Ovary (tissue), 9 donors: ENCODE measurements around the gene DNAJC15. TPM values are rescaled to one million over a fixed set of nuclear protein-coding genes. Genes with fewer than 3 reads are reported as not detected.
A peak's percentile ranks its signal among the peaks of the same experiment; 100 is the strongest.
"Not testable (repeated sequence)": the region's sequence is repeated elsewhere in the genome, so short reads cannot be mapped to it uniquely, and the experiment has no call there.

ENCODE experiments used
- DNase-seq, 5 donors: peaks; one replicate each; pipeline ENCODE4 v3.0.0-alpha.2; 2019 to 2020
- H3K27ac ChIP-seq, 2 donors: fragments of 200-600 bp; one replicate each; pipeline versions ENCODE4 v1.5.1 to v1.8.0; 2019 to 2022
- H3K27me3 ChIP-seq: fragments of 200-600 bp; one replicate; pipeline ENCODE4 v1.8.0; 2022
- H3K36me3 ChIP-seq: fragments of 200-600 bp; sonication (generic); one replicate; pipeline ENCODE4 v1.5.1; 2019
- H3K4me1 ChIP-seq: one replicate; pipeline ENCODE4 v1.8.1; 2013; ENCODE audit warnings: mild to moderate bottlenecking, moderate library complexity; ENCODE audit not compliant: insufficient read depth
- H3K4me3 ChIP-seq: fragments of 200-600 bp; sonication (generic); one replicate; pipeline ENCODE4 v1.5.1; 2017
- H3K9me3 ChIP-seq, 2 donors: fragments of 200-600 bp in 1 of 2; sonication (generic) in 1 of 2; one replicate each; pipeline versions ENCODE4 v1.5.1 to v1.8.1; 2013 to 2019; ENCODE audit warnings: mild to moderate bottlenecking in 1 of 2, moderate library complexity in 1 of 2
- CTCF ChIP-seq, 3 donors: fragments of 450-650 bp in 2 of 3; fragments of 200-600 bp in 1 of 3; IDR thresholded peaks; one replicate each; pipeline versions ENCODE4 v1.5.1 to v1.8.0; 2016 to 2022; ENCODE audit warnings: antibody characterized with exemption in 3 of 3, mild to moderate bottlenecking in 1 of 3
- EP300 ChIP-seq: sonication (generic); formaldehyde crosslinking; IDR thresholded peaks from one replicate; pipeline ENCODE4 v1.6.1; 2017; ENCODE audit warnings: antibody characterized with exemption
- POLR2A ChIP-seq: fragments of 450-650 bp; IDR thresholded peaks from one replicate; pipeline ENCODE4 v1.6.1; 2017; ENCODE audit warnings: antibody characterized with exemption, mild to moderate bottlenecking, moderate library complexity
- WGBS, 3 donors: extraction: QIAGEN DNeasy Blood & Tissue Kit in 1 of 3; methylation state at CpG; one replicate each; pipeline versions ENCODE4 v1.1.5 to v1.1.7; 2013 to 2017; 5-methylcytosine and 5-hydroxymethylcytosine counted together
- intact Hi-C, 4 donors: fragments of 100-400 bp; cut with DNase I; formaldehyde crosslinking; loops; one replicate each; pipeline versions ENCODE4 v1.11.0 to v1.15.1; 2022 to 2023
- polyA plus RNA-seq, 2 donors: library from polyadenylated mRNA; stranded (reverse); fragments of 200-250 nt in 1 of 2; fragments of 350-450 nt in 1 of 2; fragmentation: Illumina TruSeq in 1 of 2; extraction: RNeasy Lipid Tissue Mini Kit (QIAGEN cat#74804) in 1 of 2; gene quantifications; one replicate each; pipeline ENCODE4 v1.2.3, GENCODE V29; 2013 to 2014
- total RNA-seq, 7 donors: library from RNA; depleted of rRNA in 2 of 7; stranded (reverse); fragments of >200 nt in 2 of 7; fragmentation: NEBNext Ultra II Directional in 3 of 7; extraction: Animal tissue kit (Norgen Biotek cat#: 25700) in 3 of 7; gene quantifications; one replicate each; pipeline versions ENCODE4 v1.1.0 to v1.2.4, GENCODE V29; 2016 to 2023
- donor health status: DM: no; HTN: no; CAD: no; lungs with moderate emphysema.
- donor health status: DM: no; HTN: no; CAD: no.
- donor health status: Bipolar disorder and iron deficiency.
- donor health status: DM: yes; HTN: yes; CAD: no.
- donor health status: DM: no; HTN: no; CAD: no.
- donor health status: DM: yes; HTN: yes; CAD: no.

Gene DNAJC15
- total and polyA plus RNA-seq, 9 donors: 0.23 to 6.2 (median 2.9) TPM

DNA sequence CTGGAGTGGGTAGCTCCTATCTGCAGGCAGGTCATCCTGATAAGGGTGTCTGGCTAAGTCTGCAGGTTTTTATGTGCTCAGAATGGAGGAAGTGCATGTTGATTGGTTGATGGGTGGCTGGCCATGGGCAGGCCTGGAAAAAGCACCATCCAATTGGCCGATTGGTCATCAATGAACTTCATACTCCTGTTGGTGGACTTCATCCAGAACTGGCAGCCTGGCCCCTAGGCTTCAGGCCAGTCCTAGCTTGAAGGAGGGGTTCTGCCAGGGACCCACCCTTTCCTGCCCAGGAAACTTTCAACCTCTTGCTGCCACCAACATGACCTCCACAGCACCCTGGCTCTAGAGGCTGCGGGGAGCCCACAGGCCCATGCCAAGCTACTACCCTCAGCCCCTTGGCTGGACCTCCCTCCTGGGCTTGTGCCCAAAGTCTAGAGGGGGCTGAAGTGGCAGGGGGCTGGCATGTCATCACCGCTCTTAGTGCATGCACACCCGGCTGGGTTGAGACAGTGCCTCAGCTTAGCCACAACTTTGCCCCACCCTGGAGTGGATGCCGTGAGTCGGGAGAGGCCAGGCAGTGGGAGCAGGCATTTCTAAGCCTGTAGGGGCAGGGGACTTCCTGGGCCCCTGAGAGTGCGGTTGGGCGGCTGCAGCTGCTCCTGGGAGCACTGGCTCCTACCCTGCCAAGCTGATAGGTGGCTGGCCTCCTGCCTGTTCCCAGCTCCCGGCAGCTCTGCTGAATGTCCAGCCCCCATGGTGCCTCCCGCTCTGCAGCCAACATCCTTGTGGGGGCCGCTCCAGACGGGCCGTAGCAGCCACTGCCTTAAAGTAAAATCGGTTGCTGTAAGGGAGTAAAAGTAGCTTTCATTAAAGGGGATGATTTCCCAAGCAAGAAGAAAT lies 13.2 kb downstream of the DNAJC15 start:
- no peak overlapping the region for H3K27ac ChIP-seq
- intact Hi-C loops: no loop called here
- WGBS, 3 donors: 27 to 36% (median 33%) methylated on average over 14 of the region's 14 CpGs
- H3K4me1 ChIP-seq: peaks cover 1% of the 10 kb centered on the region
- no peaks in the 10 kb centered on the region for H3K36me3 ChIP-seq
- TF ChIP-seq EP300: no peak
- no peak for TF ChIP-seq POLR2A
- TF ChIP-seq CTCF (IDR thresholded peaks at IDR 0.05): no peak
- no peaks in the 10 kb centered on the region for H3K9me3 ChIP-seq
- H3K4me3 ChIP-seq: no peak overlapping the region
- no peaks in the 10 kb centered on the region for H3K27me3 ChIP-seq
- peak in 4 of 5 donors; percentile 22 to 61 (median 29) for DNase-seq

DNA sequence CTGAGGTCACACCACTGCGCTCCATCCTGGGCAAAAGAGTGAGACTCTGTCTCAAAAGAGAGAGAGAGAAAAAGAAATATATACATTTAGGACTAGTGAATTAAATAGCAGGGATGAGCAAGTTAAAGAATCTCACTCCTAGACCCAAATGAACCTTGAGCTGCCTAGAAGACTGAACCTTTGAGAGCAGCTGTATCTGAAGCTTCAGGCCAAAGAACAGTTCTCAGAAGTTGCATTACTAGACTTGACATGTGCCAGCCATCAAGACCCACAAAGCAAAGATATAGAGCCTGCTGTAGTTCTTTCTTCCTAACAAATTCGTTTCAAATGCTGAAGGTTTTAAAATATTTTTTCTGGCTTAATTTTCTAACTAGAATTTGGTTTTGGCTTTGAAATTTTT lies 16.6 kb downstream of the DNAJC15 start:
- H3K4me3 ChIP-seq: no peak overlapping the region
- DNase-seq: no peak
- H3K27ac ChIP-seq: no peak overlapping the region
- 93 to 97% (median 96%) methylated on average over 2 of the region's 2 CpGs for WGBS, 3 donors
- peaks cover 1% of the 10 kb centered on the region for H3K4me1 ChIP-seq
- TF ChIP-seq CTCF (IDR thresholded peaks at IDR 0.05) (no peak), EP300 (no peak), POLR2A (no peak)
- H3K36me3 ChIP-seq: no peaks in the 10 kb centered on the region
- H3K27me3 ChIP-seq: no peaks in the 10 kb centered on the region
- H3K9me3 ChIP-seq: no peaks in the 10 kb centered on the region
- intact Hi-C loops: no loop called here

- H3K36me3 ChIP-seq, H3K27me3 ChIP-seq, intact Hi-C loops, H3K27ac ChIP-seq, DNase-seq, H3K4me3 ChIP-seq, H3K4me1 ChIP-seq, H3K9me3 ChIP-seq: not testable (repeated sequence)
- WGBS, 3 donors: 88 to 96% (median 90%) methylated on average over 13 of the region's 13 CpGs
Observed at GRCh38 chr13:43040581-43041368, 17.4 kb downstream of the DNAJC15 start.

- Histone ChIP-seq H3K36me3 (no peaks in the 10 kb centered on the region), H3K27ac (no peak overlapping the region), H3K27me3 (no peaks in the 10 kb centered on the region), H3K4me3 (no peak overlapping the region), H3K4me1 (no peaks in the 10 kb centered on the region), H3K9me3 (no peaks in the 10 kb centered on the region)
- DNase-seq: no peak
- intact Hi-C loops: no loop called here
- 73 to 86% (median 80%) methylated on average over 1 of the region's 1 CpG for WGBS, 3 donors
- TF ChIP-seq POLR2A (no peak), EP300 (no peak), CTCF (IDR thresholded peaks at IDR 0.05) (no peak)
Observed at GRCh38 chr13:43041369-43041921, 18.1 kb downstream of the DNAJC15 start.
